ENCODE measurements around the gene TMEM145. TPM values are rescaled to one million over a fixed set of nuclear protein-coding genes. Genes with fewer than 3 reads are reported as not detected.
A peak's percentile ranks its signal among the peaks of the same experiment; 100 is the strongest.
"Not testable (repeated sequence)": the region's sequence is repeated elsewhere in the genome, so short reads cannot be mapped to it uniquely, and the experiment has no call there.

TMEM145 gene
- 0.36 TPM for total RNA-seq
- long read RNA-seq, result 0 reads

GRCh38 chr19:42313096-42313839 lies at the start of gene TMEM145:
Gene TMEM145, plus strand, starts transcription at chr19:42313309. Its CDS starts 68 bp downstream, at chr19:42313377.
- Histone ChIP-seq H3K9me3 (replicated peaks) (no peaks in the 10 kb centered on the region), H3K36me3 (no peaks in the 10 kb centered on the region), H3K27ac (replicated peaks) (no peak within 1 kb of the TSS), H3K4me1 (peaks cover 14% of the 10 kb centered on the region), H3K4me3 (peak within 1 kb of the TSS; percentile 67), H3K27me3 (ENCODE audit: low read depth) (peaks cover 63% of the 10 kb centered on the region)
- no peak for DNase-seq
- no peak for TF ChIP-seq CTCF (IDR thresholded peaks at IDR 0.05; ENCODE audit: borderline replicate concordance)
- intact Hi-C loops (cut with micrococcal nuclease), result no loop called here

- peaks cover 25% of the 10 kb centered on the region for H3K4me1 ChIP-seq
- intact Hi-C loops (cut with micrococcal nuclease); DNase-seq; H3K4me3 ChIP-seq; H3K36me3 ChIP-seq; H3K27me3 ChIP-seq (ENCODE audit: low read depth); H3K27ac ChIP-seq (replicated peaks); H3K9me3 ChIP-seq (replicated peaks): not testable (repeated sequence)
These were observed 47.0 kb upstream of the TMEM145 start for GRCh38 chr19:42266105-42266504.

DNA sequence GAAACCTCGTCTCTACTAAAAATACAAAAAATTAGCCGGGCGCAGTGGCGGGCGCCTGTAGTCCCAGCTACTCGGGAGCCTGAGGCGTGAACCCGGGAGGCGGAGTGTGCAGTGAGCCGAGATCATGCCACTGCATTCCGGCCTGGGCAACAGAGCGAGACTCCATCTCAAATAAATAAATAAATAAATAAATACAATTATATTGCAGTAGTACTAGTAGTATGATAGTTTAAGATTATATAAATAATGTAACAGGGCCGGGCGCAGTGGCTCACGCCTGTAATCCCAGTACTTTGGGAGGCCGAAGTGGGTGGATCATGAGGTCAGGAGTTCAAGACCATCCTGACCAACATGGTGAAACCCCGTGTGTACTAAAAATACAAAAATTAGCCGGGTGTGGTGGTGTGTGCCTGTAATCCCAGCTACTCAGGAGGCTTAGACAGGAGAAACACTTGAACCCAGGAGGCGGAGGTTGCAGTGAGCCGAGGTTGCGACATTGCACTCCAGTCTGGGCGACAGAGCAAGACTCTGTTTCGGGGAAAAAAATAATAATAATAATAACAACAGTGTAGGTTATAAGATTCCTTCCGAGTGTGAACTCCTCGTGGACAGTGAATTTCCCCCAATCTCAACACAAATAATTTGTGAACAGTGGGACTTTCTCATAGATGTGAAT lies 46.0 kb upstream of the TMEM145 start:
- intact Hi-C loops (cut with micrococcal nuclease), result not testable (repeated sequence)

GRCh38 chr19:42267644-42268141 lies 45.4 kb upstream of the TMEM145 start:
- Histone ChIP-seq H3K27ac (replicated peaks) (peak overlapping the region; percentile 99), H3K4me3 (peak overlapping the region; percentile 80), H3K9me3 (replicated peaks) (no peaks in the 10 kb centered on the region), H3K36me3 (peaks cover 9% of the 10 kb centered on the region), H3K27me3 (ENCODE audit: low read depth) (no peaks in the 10 kb centered on the region), H3K4me1 (peaks cover 33% of the 10 kb centered on the region)
- TF ChIP-seq CTCF (IDR thresholded peaks at IDR 0.05; ENCODE audit: borderline replicate concordance), result no peak
- intact Hi-C loops (cut with micrococcal nuclease), result no loop called here
- no peak for DNase-seq

More for the DNA sequence above, 46.0 kb upstream of the TMEM145 start:
- Histone ChIP-seq H3K4me1 (peaks cover 33% of the 10 kb centered on the region), H3K27ac (replicated peaks) (peak overlapping the region; percentile 99)
- H3K4me3 ChIP-seq; H3K36me3 ChIP-seq; H3K27me3 ChIP-seq (ENCODE audit: low read depth); H3K9me3 ChIP-seq (replicated peaks); DNase-seq: not testable (repeated sequence)

- peak; percentile 98 for DNase-seq
- no peak for TF ChIP-seq CTCF (IDR thresholded peaks at IDR 0.05; ENCODE audit: borderline replicate concordance)
- Histone ChIP-seq H3K27me3 (ENCODE audit: low read depth) (no peaks in the 10 kb centered on the region), H3K27ac (replicated peaks) (peak overlapping the region; percentile 99), H3K9me3 (replicated peaks) (no peaks in the 10 kb centered on the region), H3K36me3 (peaks cover 14% of the 10 kb centered on the region), H3K4me1 (peaks cover 33% of the 10 kb centered on the region), H3K4me3 (peak overlapping the region; percentile 80)
- intact Hi-C loops (cut with micrococcal nuclease), result no loop called here
These were observed 44.9 kb upstream of the TMEM145 start for GRCh38 chr19:42268142-42268703.

DNA sequence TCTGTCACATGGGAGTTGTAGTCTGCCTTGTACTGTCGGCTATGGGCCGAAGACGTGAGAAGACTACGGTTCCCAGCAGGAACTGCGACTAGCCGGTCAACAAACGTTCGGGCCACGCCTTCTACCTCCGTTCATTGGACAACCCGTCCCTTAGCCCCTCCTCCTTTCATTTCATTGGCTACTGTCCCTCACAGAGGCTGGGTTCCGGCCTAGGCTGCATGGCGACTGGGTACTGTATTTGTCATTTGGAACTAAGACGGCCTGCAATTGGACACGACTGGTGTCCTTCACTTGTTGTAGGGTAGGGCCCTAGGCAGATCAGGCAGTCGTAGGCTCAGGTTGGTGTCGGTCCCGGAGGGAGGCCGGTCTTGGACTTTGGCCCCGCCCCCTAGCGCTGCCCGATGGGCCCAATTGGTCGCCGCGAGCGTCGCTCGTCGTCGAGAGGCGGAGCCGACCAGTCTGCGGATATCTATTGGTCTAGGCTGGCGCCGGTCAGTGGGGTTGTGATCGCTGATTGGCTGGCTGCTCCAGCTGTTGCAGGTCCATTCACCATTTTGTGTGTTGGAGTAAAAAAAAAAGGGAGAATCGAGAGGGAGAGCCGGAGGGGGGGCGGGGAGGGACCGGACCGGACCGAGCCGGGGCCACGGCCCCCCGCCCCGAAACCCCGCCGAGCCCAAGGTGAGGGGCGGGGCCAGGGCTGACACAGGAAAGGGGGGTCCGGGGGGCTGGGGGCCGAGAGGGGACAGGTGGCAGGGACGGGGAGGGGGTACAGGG lies 44.2 kb upstream of the TMEM145 start, which contains the start of gene CIC:
TSS of gene CIC (plus strand) at position 549 of the 774 bp plus-strand sequence. CDS start 2,532 bp downstream, outside the sequence.
- H3K27ac ChIP-seq (replicated peaks), result peak within 1 kb of the TSS; percentile 99
- H3K9me3 ChIP-seq (replicated peaks), result no peaks in the 10 kb centered on the region
- no peak for TF ChIP-seq CTCF (IDR thresholded peaks at IDR 0.05; ENCODE audit: borderline replicate concordance)
- peaks cover 21% of the 10 kb centered on the region for H3K36me3 ChIP-seq
- no peaks in the 10 kb centered on the region for H3K27me3 ChIP-seq (ENCODE audit: low read depth)
- intact Hi-C loops (cut with micrococcal nuclease), result no loop called here
- peak within 1 kb of the TSS; percentile 80 for H3K4me3 ChIP-seq
- DNase-seq, result peak; percentile 99
- peaks cover 33% of the 10 kb centered on the region for H3K4me1 ChIP-seq

Measured in left ventricle myocardium inferior (tissue), 1 donor.